Stimulated activated CD8-positive, alpha-beta memory T cell treated with anti-CD3 and anti-CD28 coated beads, Interleukin-12 subunit alpha, Interleukin-12 subunit beta, amount 100 ng/mL, for 4 hours (primary cell): ENCODE data around the gene ALDH1A3.

Source experiments
- DNase-seq: peaks from one replicate; pipeline ENCODE4 v3.0.0-alpha.2; 2020; ENCODE audit warnings: low read depth

ALDH1A3 gene

GRCh38 chr15:100901702-100902435 lies 22.2 kb downstream of the ALDH1A3 start:
- no peak for DNase-seq

DNA sequence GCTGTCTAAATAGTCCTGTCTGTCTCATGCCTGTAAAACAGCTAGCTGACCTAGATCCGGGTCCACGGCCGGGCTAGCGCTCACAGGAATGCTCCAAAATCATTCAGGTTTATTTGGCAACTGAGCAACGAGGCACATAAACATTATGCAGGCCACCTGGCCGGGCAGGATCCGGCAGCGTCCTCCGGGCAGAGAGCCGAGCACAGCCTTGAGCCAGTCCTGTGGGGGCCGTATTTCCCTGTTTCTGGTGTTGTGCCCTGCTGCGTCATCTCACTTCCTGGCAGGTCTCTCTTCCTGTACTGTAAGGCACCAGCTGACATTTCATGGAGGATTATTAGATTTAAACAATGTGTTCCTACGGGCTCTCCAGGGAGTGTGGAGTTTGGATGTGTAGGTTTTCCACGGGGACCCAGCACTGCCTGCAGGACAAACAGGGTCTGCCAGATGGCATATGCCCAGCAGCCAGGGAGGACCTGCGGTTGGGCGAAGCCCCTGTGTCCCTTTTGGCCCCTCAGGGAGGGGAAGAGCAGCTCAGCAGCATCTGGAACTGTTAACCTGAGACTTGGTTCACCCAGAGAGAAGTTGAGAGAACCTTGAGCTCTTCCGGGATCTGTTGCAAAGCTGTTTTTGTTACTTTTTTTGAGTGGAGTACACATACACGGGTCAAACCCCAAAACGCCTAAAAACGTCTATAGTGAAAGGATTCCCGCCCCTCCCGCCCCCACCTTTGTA lies 23.0 kb downstream of the ALDH1A3 start:
- DNase-seq = no peak

GRCh38 chr15:100903168-100903554 lies 23.5 kb downstream of the ALDH1A3 start:
- no peak for DNase-seq

DNA sequence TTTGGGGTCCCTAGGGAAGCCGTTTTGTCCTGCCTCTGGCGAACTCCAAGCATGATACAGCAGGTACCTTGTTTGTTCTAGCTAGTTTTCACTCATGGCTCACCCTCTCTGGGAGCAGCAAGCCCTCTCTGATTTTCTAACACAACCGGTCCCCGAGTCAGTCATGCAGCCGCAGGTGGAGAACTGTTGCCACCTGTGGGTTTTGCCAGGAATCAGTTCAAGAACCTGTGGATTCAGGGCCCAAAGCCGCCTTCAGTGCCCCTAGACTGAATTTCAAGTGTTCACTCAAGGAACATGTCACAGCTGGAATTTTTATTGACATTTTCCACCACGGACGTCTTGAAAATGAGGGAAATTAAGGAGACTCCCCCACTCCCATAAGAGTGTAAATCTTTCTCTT lies 26.2 kb downstream of the ALDH1A3 start:
- no peak for DNase-seq

GRCh38 chr15:100908466-100908865 lies 28.8 kb downstream of the ALDH1A3 start:
- DNase-seq = no peak

GRCh38 chr15:100909565-100909964 lies 29.9 kb downstream of the ALDH1A3 start:
- no peak for DNase-seq

DNA sequence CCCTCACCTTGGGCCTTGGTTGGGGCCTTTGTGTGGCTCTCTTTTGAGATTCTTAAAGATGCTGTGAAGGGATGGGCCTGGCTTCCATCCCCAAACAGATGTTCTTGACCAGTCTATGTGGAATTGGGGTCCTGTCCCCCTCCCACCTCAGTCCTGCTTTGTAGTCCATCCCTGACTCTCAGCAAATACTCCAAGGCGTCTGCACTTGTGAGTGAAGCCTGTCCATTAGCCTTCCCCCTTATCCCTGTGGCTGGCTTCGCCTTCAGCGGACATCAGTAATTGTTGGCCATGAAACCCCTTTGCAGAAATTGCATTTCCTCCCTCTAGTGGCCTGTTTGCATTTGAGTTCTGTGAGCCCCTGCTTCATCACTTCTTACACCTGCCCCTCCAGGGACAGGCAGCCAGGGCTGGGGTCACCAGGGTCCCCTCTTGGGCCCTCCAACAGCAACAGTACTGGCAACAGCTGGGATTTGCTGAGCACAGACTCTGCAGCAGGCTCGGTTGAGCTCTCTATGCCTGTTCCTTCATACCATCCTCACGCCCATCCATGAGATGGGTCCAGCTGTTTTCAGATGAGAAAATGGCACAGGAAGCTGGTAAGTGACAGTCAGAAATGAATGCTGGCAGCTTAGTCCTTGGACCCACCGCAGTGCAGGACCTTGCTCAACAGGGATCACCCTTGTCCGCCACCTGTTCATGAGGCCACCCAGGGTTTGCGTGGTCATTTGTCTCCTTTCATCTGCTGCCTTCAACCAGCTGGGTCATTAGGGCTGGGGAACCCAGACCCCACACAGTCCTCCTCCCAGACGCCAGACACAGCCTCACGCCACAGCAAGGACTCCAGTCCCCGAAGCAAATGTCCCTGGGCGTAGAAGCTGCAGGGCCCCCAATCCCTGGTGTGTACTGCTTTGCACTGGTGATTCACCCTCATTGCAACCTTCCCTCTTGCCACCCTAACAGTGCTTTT lies 30.6 kb downstream of the ALDH1A3 start:
- DNase-seq = no peak

DNA sequence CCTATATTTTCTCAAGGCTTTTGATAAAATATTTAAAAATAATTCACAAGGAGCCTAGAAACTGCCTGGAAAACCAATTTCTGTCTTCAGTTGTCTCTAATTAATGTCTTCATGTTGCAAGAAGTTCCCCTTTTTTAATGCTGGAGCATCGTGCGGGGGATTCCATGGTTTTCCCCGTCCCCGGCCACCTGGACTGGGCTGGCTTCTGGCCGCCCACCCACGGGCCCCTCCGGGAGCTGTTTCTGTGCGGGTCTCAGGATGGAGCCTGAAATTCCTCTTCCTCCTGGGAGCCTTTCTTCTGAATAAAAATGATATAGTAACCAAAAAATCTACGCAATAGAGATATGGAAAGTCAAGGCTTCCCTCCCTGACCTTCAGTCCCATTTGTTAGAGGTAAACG lies 31.5 kb downstream of the ALDH1A3 start:
- no peak for DNase-seq

- no peak for DNase-seq
Measured at GRCh38 chr15:100913961-100914360, 34.3 kb downstream of the ALDH1A3 start.

- DNase-seq = no peak
Measured at GRCh38 chr15:100914876-100915275, 35.2 kb downstream of the ALDH1A3 start.

GRCh38 chr15:100918034-100918689 lies 38.5 kb downstream of the ALDH1A3 start:
- DNase-seq = peak; percentile 31

DNA sequence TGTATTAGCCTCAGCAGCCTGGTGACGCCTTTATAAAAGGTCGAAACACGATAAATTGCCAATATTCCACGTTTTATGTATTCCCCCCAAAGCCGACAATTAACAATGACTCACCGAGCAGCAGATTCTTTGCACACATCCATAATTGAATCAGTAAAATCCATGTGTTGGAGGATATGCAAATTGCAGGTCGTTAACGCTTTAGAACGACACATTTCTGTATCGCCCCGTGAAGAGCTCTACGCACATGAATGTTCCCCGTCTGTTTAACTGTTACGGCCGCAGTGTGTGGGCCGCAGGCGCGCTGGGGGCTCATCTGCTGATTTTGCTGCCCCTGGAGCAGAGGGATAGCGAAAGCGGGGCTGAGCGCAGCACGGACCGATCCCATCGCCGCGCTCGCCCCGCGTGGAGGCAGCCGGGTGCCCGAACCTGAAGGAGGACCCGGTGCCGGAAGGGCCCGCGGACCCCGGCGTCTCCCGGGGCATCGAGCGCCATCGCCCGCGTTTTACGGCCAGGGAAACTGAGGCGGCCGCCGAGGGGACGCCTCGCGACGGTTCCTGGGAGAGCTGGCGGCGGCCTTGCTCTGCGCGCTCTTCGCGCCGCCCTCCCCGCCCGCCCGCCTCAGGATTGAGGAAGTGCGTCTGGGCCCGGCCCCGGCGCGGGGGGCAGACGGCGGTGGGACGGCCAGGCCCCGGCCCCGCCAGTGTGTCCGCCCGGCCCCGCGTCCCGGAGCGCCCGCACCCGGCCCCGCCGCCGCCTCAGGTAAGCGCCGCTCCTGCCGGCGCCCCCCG lies 39.3 kb downstream of the ALDH1A3 start, which contains the start of gene LRRK1:
TSS of gene LRRK1 (plus strand) at position 668 of the 791 bp plus-strand sequence. CDS start 5,276 bp downstream, outside the sequence.
- no peak for DNase-seq

- no peak for DNase-seq
Measured at GRCh38 chr15:100919481-100920405, 40.1 kb downstream of the ALDH1A3 start.

DNA sequence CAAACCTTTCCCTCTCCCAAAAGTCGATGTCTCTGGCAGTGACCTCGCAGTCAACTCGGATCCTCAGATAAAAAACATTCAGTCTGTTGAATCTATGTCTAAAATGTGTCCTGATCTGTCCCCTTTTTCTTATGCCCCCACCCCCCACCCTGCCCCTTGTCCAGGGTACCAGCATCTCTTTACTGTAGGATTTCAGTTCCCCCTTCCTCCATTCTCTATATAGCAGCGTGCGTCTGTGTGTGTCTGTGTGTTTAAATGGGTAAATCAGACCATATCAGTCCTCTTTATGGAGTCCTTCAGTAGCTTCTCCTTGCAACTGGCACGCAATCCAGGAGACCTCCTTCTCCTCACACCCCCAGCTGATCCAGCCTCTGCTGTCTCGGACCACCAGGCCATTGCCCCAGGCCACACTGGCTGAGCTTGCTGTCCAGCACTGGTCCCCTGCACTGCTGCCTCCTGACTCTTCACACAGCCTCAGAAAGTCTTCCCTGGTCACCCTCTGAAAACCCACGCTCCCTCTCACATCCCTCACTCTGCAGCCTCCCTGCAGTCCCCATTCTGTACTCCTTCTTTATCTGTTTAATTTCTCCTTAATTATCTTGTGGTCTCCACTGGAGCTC lies 41.0 kb downstream of the ALDH1A3 start:
- no peak for DNase-seq

DNA sequence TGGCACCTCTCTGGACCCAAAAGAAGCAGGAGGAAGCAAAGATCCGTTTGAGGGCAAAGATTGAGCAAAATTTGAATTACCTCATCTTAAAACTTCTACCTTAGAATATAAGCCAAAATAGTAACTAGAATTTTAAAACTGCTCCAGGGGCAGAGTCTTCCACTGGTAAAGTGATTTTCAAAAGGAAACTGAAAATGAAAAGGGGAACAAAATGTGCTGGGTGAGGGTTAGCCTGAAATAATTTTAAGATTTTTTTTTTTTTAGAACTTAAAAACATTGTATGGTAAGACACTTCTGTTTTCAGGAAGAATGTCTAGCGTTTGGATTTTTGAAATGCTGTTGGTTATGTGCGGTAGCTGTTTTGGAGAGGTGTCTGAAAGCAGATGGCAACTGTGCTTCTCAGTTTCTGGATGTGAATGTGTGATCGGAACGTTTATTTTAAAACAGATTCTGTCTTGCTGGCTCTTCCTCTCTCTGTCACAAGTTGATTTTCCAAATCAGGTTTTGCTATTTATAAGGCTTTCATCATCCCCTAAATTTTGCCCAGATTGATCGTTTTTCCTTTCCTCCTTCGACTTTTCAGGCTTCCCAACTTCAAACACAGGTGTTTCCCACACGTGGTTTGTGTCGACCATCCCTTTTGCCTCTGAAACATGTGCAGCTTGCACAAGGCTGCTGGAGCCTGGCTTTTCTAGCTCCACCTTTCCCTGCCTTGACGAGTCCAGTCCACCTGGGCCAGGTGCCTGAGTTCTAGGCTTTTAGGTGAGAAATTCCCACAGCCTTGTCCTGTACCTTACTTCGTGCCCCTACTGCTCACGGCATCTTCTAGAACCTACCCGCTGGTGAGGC lies 42.8 kb downstream of the ALDH1A3 start:
- no peak for DNase-seq

GRCh38 chr15:100923076-100923475 lies 43.4 kb downstream of the ALDH1A3 start:
- no peak for DNase-seq

DNA sequence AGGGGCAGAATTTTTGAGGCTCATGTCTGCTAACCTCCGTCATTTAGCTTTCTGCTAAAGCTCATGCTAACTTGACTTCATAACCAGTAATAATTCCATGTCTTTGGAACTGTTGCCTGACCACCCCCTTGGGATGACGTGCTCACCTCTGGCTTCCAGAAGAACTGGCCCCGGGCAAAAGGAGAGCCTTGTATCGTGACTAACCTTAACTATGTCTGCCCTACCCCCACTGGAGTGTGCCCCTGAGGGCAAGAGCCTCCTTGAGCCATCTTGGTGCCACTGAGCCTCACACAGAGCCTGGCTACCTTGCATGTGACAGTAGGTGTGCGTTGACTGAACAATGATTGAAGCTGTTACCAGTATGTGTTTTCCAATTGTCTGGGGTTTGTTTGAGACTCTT lies 44.3 kb downstream of the ALDH1A3 start:
- no peak for DNase-seq

GRCh38 chr15:100924436-100924835 lies 44.8 kb downstream of the ALDH1A3 start:
- no peak for DNase-seq
